Lung (tissue), 12 donors: ENCODE measurements around the gene LSAMP. TPM values are rescaled to one million over a fixed set of nuclear protein-coding genes. Genes with fewer than 3 reads are reported as not detected.

Source experiments
- ATAC-seq: fragments of 200-7000 bp; cut with Tn5 transposase; one replicate; pipeline ENCODE4 v1.9.1; 2020; ENCODE audit warnings: moderate number of reproducible peaks; ENCODE audit not compliant: insufficient read depth, low FRiP score
- DNase-seq, 3 donors: peaks; one replicate each; pipeline ENCODE4 v3.0.0-alpha.2; 2013 to 2017
- H3K27ac ChIP-seq, 2 donors: one replicate each; pipeline ENCODE4 v1.5.1; 2013; ENCODE audit warnings: mild to moderate bottlenecking in 2 of 2, moderate library complexity in 2 of 2, control low read depth in 1 of 2, inconsistent platforms in 1 of 2, low read depth in 1 of 2, low read length in 1 of 2
- H3K27me3 ChIP-seq, 3 donors: one replicate each; pipeline ENCODE4 v1.5.1; 2013; ENCODE audit warnings: low read length in 2 of 3; ENCODE audit not compliant: control insufficient read depth in 3 of 3, insufficient read depth in 3 of 3
- H3K36me3 ChIP-seq, 4 donors: one replicate each; pipeline ENCODE4 v1.5.1; 2013; ENCODE audit warnings: low read length in 4 of 4, mild to moderate bottlenecking in 1 of 4, moderate library complexity in 1 of 4; ENCODE audit not compliant: control insufficient read depth in 4 of 4, insufficient read depth in 4 of 4
- H3K4me1 ChIP-seq, 5 donors: one replicate each; pipeline ENCODE4 v1.5.1; 2013; ENCODE audit warnings: low read length in 5 of 5, mild to moderate bottlenecking in 2 of 5, moderate library complexity in 1 of 5; ENCODE audit not compliant: control insufficient read depth in 5 of 5, insufficient read depth in 5 of 5
- H3K4me3 ChIP-seq: one replicate; pipeline ENCODE4 v1.5.1; 2013; ENCODE audit warnings: mild to moderate bottlenecking, control low read depth, moderate library complexity
- H3K9ac ChIP-seq, 2 donors: one replicate each; pipeline ENCODE4 v1.5.1; 2013; ENCODE audit warnings: low read length in 2 of 2, control low read depth in 1 of 2; ENCODE audit not compliant: insufficient read depth in 1 of 2
- H3K9me3 ChIP-seq, 4 donors: one replicate each; pipeline ENCODE4 v1.5.1; 2013; ENCODE audit warnings: low read length in 3 of 4, mild to moderate bottlenecking in 1 of 4, moderate library complexity in 1 of 4; ENCODE audit not compliant: control insufficient read depth in 4 of 4, insufficient read depth in 3 of 4
- CTCF ChIP-seq: IDR thresholded peaks from 2 replicates; pipeline ENCODE4 v1.5.1; 2012; ENCODE audit warnings: mild to moderate bottlenecking; ENCODE audit errors: control extremely low read depth, extremely low read depth
- WGBS, 2 donors: extraction: QIAGEN DNeasy Blood & Tissue Kit; methylation state at CpG; one replicate each; pipeline ENCODE4 v1.1.7; 2013; 5-methylcytosine and 5-hydroxymethylcytosine counted together
- polyA plus RNA-seq, 2 donors: library from polyadenylated mRNA; stranded (reverse); fragments of 200-250 nt; gene quantifications; one replicate each; pipeline ENCODE4 v1.2.1, GENCODE V29; 2013
- total RNA-seq, 2 donors: library from RNA; depleted of rRNA in 1 of 2; stranded (reverse); fragments of >200 nt in 1 of 2; gene quantifications; one replicate each; pipeline ENCODE4 v1.2.1, GENCODE V29; 2014 to 2021
- donor health status: control.
- donor health status: control.
- donor health status: Bipolar disorder and iron deficiency.
- donor health status: healthy.
- donor health status: DM: yes; HTN: yes; CAD: no.

The LSAMP gene
- total and polyA plus RNA-seq, 4 donors, result 1.6 to 21.9 (median 9.5) TPM

GRCh38 chr3:116339441-116340028 lies 105.8 kb downstream of the LSAMP start:
- Histone ChIP-seq H3K9me3 (peaks cover 0 to 2% (median under 1%) of the 10 kb centered on the region in 4 donors), H3K27ac (no peak overlapping the region), H3K9ac (peak overlapping the region in 1 of 2 donors; percentile 81), H3K4me3 (no peak overlapping the region), H3K27me3 (no peaks in the 10 kb centered on the region), H3K4me1 (peaks cover 0 to 13% (median 0%) of the 10 kb centered on the region in 5 donors), H3K36me3 (no peaks in the 10 kb centered on the region)
- peak; percentile 94 to 98 (median 98) for DNase-seq
- WGBS, 2 donors, result 59 to 66% methylated on average over 4 of the region's 4 CpGs
- ATAC-seq, result no peak
- TF ChIP-seq CTCF, result no peak

DNA sequence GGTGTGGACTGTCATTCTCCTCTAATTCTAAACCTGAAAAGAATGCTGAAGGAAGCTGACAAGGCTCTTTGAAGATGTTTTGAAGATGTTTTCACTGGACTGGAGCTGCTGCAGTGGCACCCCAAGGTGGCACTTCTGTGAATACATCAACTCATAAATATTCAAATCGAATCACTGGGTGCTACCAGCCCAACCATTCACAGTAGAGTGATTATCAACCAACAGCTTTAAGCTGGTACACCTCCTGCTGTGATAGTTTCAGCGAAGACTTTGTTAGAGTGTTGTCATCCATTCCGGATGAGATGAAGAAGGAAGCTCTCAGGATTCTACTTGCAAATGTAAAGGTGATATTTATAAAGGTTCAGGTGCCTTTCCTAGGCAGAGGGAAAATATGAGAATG lies 106.6 kb downstream of the LSAMP start:
- Histone ChIP-seq H3K9ac (no peak overlapping the region), H3K36me3 (no peaks in the 10 kb centered on the region), H3K9me3 (peaks cover 0 to 2% (median under 1%) of the 10 kb centered on the region in 4 donors), H3K27ac (no peak overlapping the region), H3K4me3 (no peak overlapping the region), H3K27me3 (no peaks in the 10 kb centered on the region), H3K4me1 (peaks cover 0 to 11% (median 0%) of the 10 kb centered on the region in 5 donors)
- 36 to 51% methylated on average over 3 of the region's 3 CpGs for WGBS, 2 donors
- ATAC-seq (no peak), DNase-seq (peak in 1 of 3 donors; percentile 15)
- TF ChIP-seq CTCF, result no peak

DNA sequence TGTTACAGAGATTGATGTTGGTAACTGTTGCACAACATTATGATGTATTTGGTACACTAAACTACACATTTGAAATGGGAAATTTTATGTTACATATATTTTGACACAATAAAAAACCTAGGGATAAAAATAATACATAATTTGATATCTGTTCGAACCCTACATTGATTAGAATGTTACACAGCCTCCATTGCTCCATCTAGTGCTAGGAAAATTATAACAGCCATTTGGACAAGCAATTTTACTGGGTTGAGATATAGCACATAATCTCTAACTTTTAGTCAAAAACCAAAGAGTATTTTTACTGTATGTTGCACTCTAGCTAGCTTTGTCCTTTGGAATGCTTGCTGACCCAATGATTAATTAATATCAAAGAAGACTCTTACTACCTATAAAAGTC lies 108.1 kb downstream of the LSAMP start:
- H3K9ac ChIP-seq, result no peak overlapping the region
- no peaks in the 10 kb centered on the region for H3K27me3 ChIP-seq
- peaks cover 0 to 2% (median under 1%) of the 10 kb centered on the region in 4 donors for H3K9me3 ChIP-seq
- H3K27ac ChIP-seq, result no peak overlapping the region
- DNase-seq (no peak), ATAC-seq (no peak)
- H3K4me1 ChIP-seq, result peaks cover 0 to 11% (median 0%) of the 10 kb centered on the region in 5 donors
- no peak overlapping the region for H3K4me3 ChIP-seq
- no peak for TF ChIP-seq CTCF
- 86 to 93% methylated on average over 1 of the region's 1 CpG for WGBS, 2 donors
- H3K36me3 ChIP-seq, result no peaks in the 10 kb centered on the region

- 73 to 77% methylated on average over 1 of the region's 1 CpG for WGBS, 2 donors
- no peak for ATAC-seq
- no peaks in the 10 kb centered on the region for H3K27me3 ChIP-seq
- H3K9ac ChIP-seq, result no peak overlapping the region
- DNase-seq, result no peak
- H3K27ac ChIP-seq, result no peak overlapping the region
- H3K36me3 ChIP-seq, result peaks cover 0 to 1% (median 0%) of the 10 kb centered on the region in 4 donors
- peaks cover 0 to 5% (median under 1%) of the 10 kb centered on the region in 4 donors for H3K9me3 ChIP-seq
- no peak overlapping the region for H3K4me3 ChIP-seq
- TF ChIP-seq CTCF, result no peak
- no peaks in the 10 kb centered on the region for H3K4me1 ChIP-seq
Measured at GRCh38 chr3:116331380-116331779, 113.9 kb downstream of the LSAMP start.
